Inflammatory macrophage (primary cell): ENCODE data around the gene PRXL2C.
A peak's percentile ranks its signal among the peaks of the same experiment; 100 is the strongest.
"Not testable (repeated sequence)": the region's sequence is repeated elsewhere in the genome, so short reads cannot be mapped to it uniquely, and the experiment has no call there.

Experiments used
- DNase-seq, 2 donors: peaks; one replicate each; pipeline ENCODE4 v3.0.0-alpha.2; 2020 to 2022

PRXL2C gene

GRCh38 chr9:96649620-96650324, 5.3 kb downstream of the PRXL2C start:
- no peak for DNase-seq

GRCh38 chr9:96646081-96646991, 8.8 kb downstream of the PRXL2C start:
- DNase-seq: peak; percentile 89 to 95

GRCh38 chr9:96644137-96644536, 11.0 kb downstream of the PRXL2C start:
- DNase-seq: no peak

GRCh38 chr9:96641514-96641913, 13.6 kb downstream of the PRXL2C start:
- no peak for DNase-seq

GRCh38 chr9:96638606-96639364, 16.3 kb downstream of the PRXL2C start:
- no peak for DNase-seq

GRCh38 chr9:96636368-96636767, 18.7 kb downstream of the PRXL2C start:
- DNase-seq: no peak

- DNase-seq: not testable (repeated sequence)
Observed at GRCh38 chr9:96633579-96633978, 21.5 kb downstream of the PRXL2C start.

GRCh38 chr9:96626912-96627311, 28.2 kb downstream of the PRXL2C start:
- DNase-seq: no peak

- DNase-seq: no peak
Observed at GRCh38 chr9:96621618-96622017, 33.5 kb downstream of the PRXL2C start.

- DNase-seq: no peak
Observed at GRCh38 chr9:96620832-96621269, 34.3 kb downstream of the PRXL2C start.

GRCh38 chr9:96620181-96620514, 35.0 kb downstream of the PRXL2C start:
- no peak for DNase-seq

GRCh38 chr9:96619491-96620180, 35.5 kb downstream of the PRXL2C start, which contains the start of gene CDC14B:
Gene CDC14B (minus strand): TSS chr9:96619843. CDS start chr9:96619378, 465 bp downstream.
- peak; percentile 37 to 64 for DNase-seq

- no peak for DNase-seq
Observed at GRCh38 chr9:96619124-96619465, 36.0 kb downstream of the PRXL2C start.

GRCh38 chr9:96618209-96619123, 36.7 kb downstream of the PRXL2C start:
- peak in 1 of 2 donors; percentile 10 for DNase-seq

GRCh38 chr9:96617439-96618185, 37.5 kb downstream of the PRXL2C start:
- no peak for DNase-seq

GRCh38 chr9:96616817-96617438, 38.2 kb downstream of the PRXL2C start:
- no peak for DNase-seq

- DNase-seq: no peak
Observed at GRCh38 chr9:96615411-96615810, 39.7 kb downstream of the PRXL2C start.

- DNase-seq: not testable (repeated sequence)
Observed at GRCh38 chr9:96614664-96615063, 40.5 kb downstream of the PRXL2C start.

GRCh38 chr9:96612966-96613589, 42.0 kb downstream of the PRXL2C start:
- no peak for DNase-seq
